Glutamatergic neuron (in vitro differentiated cells): ENCODE data around the gene NCBP2L. TPM values are rescaled to one million over a fixed set of nuclear protein-coding genes. Genes with fewer than 3 reads are reported as not detected.

Experiments
- DNase-seq: peaks from one replicate; pipeline ENCODE4 v3.0.0; 2022
- H3K27ac Mint-ChIP-seq: one replicate; pipeline ENCODE4 v1.8.0; 2020; ENCODE audit warnings: mild to moderate bottlenecking, mixed read lengths, inconsistent platforms; ENCODE audit not compliant: unreplicated experiment
- H3K27me3 Mint-ChIP-seq: one replicate; pipeline ENCODE4 v1.8.0; 2020; ENCODE audit warnings: mild to moderate bottlenecking, moderate library complexity, mixed read lengths, inconsistent platforms; ENCODE audit not compliant: unreplicated experiment
- H3K36me3 Mint-ChIP-seq: one replicate; pipeline ENCODE4 v1.8.0; 2020; ENCODE audit warnings: mild to moderate bottlenecking, mixed read lengths, inconsistent platforms; ENCODE audit not compliant: unreplicated experiment
- H3K4me1 Mint-ChIP-seq: one replicate; pipeline ENCODE4 v1.8.0; 2020; ENCODE audit warnings: mild to moderate bottlenecking, low read depth, mixed read lengths, inconsistent platforms; ENCODE audit not compliant: unreplicated experiment
- H3K4me3 Mint-ChIP-seq: one replicate; pipeline ENCODE4 v1.8.0; 2020; ENCODE audit warnings: mild to moderate bottlenecking, mixed read lengths, inconsistent platforms; ENCODE audit not compliant: unreplicated experiment
- H3K9me3 Mint-ChIP-seq: one replicate; pipeline ENCODE4 v1.8.0; 2020; ENCODE audit warnings: mild to moderate bottlenecking, moderate library complexity, mixed read lengths, inconsistent platforms; ENCODE audit not compliant: unreplicated experiment
- CTCF ChIP-seq: fragments of 200-600 bp; sonication (generic); IDR thresholded peaks from one replicate; pipeline ENCODE4 v1.5.0; 2021; ENCODE audit not compliant: partially characterized antibody, unreplicated experiment
- total RNA-seq: library from RNA; stranded (reverse); fragmentation: NEBNext Ultra II Directional; extraction: Animal tissue kit (Norgen Biotek cat#: 25700); gene quantifications from one replicate; pipeline ENCODE4 v1.2.1, GENCODE V29; 2021; ENCODE audit not compliant: unreplicated experiment

The NCBP2L gene
- total RNA-seq, 1 donor from 2014 or later = not detected

DNA sequence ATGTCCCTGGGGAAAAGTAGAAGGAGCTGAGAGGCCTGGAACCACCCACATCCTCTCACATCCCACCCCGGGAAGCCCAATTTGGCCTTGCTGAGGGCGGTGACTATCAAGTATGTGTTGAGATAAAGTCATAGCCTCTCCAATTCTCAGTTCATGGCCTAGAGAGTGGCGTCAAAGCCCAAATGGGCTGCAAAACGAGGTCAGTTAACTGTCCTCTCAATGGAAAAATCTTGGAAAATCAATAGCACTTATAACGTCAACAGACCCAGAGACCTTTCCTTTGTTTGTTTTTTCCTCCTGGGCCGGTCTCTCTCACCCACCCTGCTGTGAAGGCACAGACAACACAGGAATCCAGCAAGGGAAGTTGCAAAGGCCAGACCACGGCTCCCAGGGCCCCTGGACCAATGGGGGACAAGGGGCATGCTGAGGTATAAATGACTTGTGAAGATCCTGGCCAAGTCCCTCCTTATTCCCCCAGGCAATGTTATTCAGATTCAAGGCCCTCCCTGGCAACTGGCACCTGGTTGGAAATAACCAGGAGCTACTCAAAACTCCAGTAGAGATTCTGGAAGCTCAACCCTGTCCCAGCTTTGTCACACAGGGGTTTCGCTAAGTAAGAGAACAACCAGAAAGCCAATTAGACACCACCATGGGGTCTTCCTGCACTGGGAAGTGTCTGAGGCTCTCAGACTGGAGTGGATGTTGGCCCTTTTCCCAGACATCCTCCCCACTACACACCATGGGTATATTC lies 40.6 kb upstream of the NCBP2L start:
- H3K4me3 Mint-ChIP-seq = no peak overlapping the region
- DNase-seq = no peak
- peaks cover 5% of the 10 kb centered on the region for H3K9me3 Mint-ChIP-seq

GRCh38 chrX:107738272-107738671 lies 39.3 kb upstream of the NCBP2L start:
- Mint-ChIP-seq H3K36me3 (no peaks in the 10 kb centered on the region), H3K4me1 (peaks cover 4% of the 10 kb centered on the region), H3K27me3 (peaks cover 1% of the 10 kb centered on the region), H3K4me3 (no peak overlapping the region), H3K27ac (no peak overlapping the region), H3K9me3 (peaks cover 3% of the 10 kb centered on the region)
- TF ChIP-seq CTCF = no peak
- no peak for DNase-seq

More for the DNA sequence above, 40.6 kb upstream of the NCBP2L start:
- H3K27me3 Mint-ChIP-seq = peaks cover 1% of the 10 kb centered on the region
- no peak for TF ChIP-seq CTCF
- peaks cover 2% of the 10 kb centered on the region for H3K4me1 Mint-ChIP-seq
- H3K27ac Mint-ChIP-seq = no peak overlapping the region
- H3K36me3 Mint-ChIP-seq = no peaks in the 10 kb centered on the region

GRCh38 chrX:107738768-107739167 lies 38.8 kb upstream of the NCBP2L start:
- Mint-ChIP-seq H3K9me3 (peaks cover 3% of the 10 kb centered on the region), H3K27ac (no peak overlapping the region), H3K27me3 (peaks cover 1% of the 10 kb centered on the region), H3K4me3 (no peak overlapping the region), H3K36me3 (no peaks in the 10 kb centered on the region), H3K4me1 (peaks cover 4% of the 10 kb centered on the region)
- no peak for DNase-seq
- no peak for TF ChIP-seq CTCF

DNA sequence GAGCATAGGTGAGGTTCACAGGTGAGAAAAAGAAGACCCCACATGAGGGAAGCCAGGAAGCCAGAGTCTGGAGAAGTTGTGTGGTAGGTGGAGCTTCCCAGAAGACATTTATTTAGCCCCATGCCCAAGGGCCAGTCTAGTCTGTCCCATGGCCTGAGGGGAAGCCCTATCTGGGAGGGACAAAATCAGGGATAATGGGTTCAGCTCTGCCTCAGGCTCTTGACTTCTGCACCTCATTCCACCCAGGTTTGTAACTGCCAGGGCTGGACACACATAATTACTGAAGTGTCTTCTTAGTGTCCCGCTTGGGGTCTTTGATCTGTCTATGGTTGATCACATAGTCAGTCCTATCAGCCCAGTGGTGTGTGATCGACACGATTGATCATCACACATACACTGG lies 38.0 kb upstream of the NCBP2L start:
- Mint-ChIP-seq H3K4me3 (no peak overlapping the region), H3K27me3 (peaks cover 1% of the 10 kb centered on the region), H3K9me3 (peaks cover 3% of the 10 kb centered on the region), H3K36me3 (no peaks in the 10 kb centered on the region), H3K4me1 (peaks cover 4% of the 10 kb centered on the region), H3K27ac (no peak overlapping the region)
- no peak for TF ChIP-seq CTCF
- DNase-seq = no peak

DNA sequence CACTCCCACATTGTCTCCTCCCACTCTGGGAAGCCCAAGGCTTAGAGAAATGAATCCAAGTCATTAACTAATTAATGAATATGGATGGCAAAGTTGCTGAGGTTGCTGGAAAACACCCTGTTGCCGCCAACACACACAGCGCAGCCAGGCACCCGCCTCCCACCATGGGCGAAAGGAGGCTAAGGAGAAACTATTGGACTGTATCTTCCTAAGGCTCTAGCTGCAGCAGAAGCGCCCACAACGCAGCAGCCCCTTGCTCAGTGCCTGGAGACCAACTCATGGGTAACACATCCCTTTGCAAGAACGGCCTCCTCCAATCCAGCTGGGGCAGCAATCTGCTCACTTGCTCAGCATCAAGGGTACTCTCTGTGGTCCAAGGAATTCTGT lies 36.1 kb upstream of the NCBP2L start:
- Mint-ChIP-seq H3K36me3 (no peaks in the 10 kb centered on the region), H3K4me1 (peaks cover 4% of the 10 kb centered on the region), H3K27ac (no peak overlapping the region), H3K9me3 (peaks cover under 1% of the 10 kb centered on the region), H3K27me3 (peaks cover 1% of the 10 kb centered on the region), H3K4me3 (no peak overlapping the region)
- no peak for TF ChIP-seq CTCF
- no peak for DNase-seq
